Neural cell (in vitro differentiated cells): ENCODE results near the gene ZCCHC4.

ENCODE experiments used
- CTCF ChIP-seq: fragments of 450-650 bp; IDR thresholded peaks from 2 replicates; pipeline ENCODE4 v1.5.1; 2014; ENCODE audit warnings: antibody characterized with exemption, mild to moderate bottlenecking, moderate library complexity; ENCODE audit not compliant: poor library complexity, severe bottlenecking
- EP300 ChIP-seq: fragments of 450-650 bp; conservative IDR thresholded peaks from 2 replicates; pipeline ENCODE4 v1.6.1; 2014; ENCODE audit warnings: antibody characterized with exemption, mild to moderate bottlenecking, moderate library complexity; ENCODE audit not compliant: poor library complexity, severe bottlenecking
- EZH2 ChIP-seq: fragments of 200-600, 300-800 bp; shearing (Covaris generic), sonication (generic); IDR thresholded peaks from 2 replicates; pipeline ENCODE4 v1.6.1; 2014; ENCODE audit warnings: antibody characterized with exemption, low read length, borderline replicate concordance, mild to moderate bottlenecking; ENCODE audit not compliant: insufficient read depth, poor library complexity, severe bottlenecking
- POLR2AphosphoS5 ChIP-seq: IDR thresholded peaks from 2 replicates; pipeline ENCODE4 v1.6.1; 2012
- RAD21 ChIP-seq: fragments of 450-650 bp; conservative IDR thresholded peaks from 2 replicates; pipeline ENCODE4 v1.6.1; 2014; ENCODE audit warnings: antibody characterized with exemption, mild to moderate bottlenecking, moderate library complexity
- REST ChIP-seq: IDR thresholded peaks from 2 replicates; pipeline ENCODE4 v1.6.1; 2012; ENCODE audit warnings: borderline replicate concordance
- SMC3 ChIP-seq: fragments of 450-650 bp; conservative IDR thresholded peaks from 2 replicates; pipeline ENCODE4 v1.6.1; 2014; ENCODE audit warnings: antibody characterized with exemption, mild to moderate bottlenecking, moderate library complexity; ENCODE audit not compliant: poor library complexity

- no peak for TF ChIP-seq SMC3
- TF ChIP-seq POLR2AphosphoS5, result no peak
- TF ChIP-seq CTCF, result no peak
- TF ChIP-seq EZH2, result no peak
- no peak for TF ChIP-seq RAD21
- no peak for TF ChIP-seq EP300
- TF ChIP-seq REST, result no peak
Measured at GRCh38 chr4:25347971-25348370, 35.4 kb downstream of the ZCCHC4 start.
